ENCODE data around the gene FXR2.

- TF ChIP-seq CTCF (IDR thresholded peaks at IDR 0.05) (no peak), POLR2A (IDR thresholded peaks at IDR 0.05) (no peak)
Observed at GRCh38 chr17:7631398-7632380, 17.0 kb upstream of the FXR2 start.

Data from testis (tissue), 2 donors.